ENCODE data around the gene NKAP.
"Not testable (repeated sequence)": the region's sequence is repeated elsewhere in the genome, so short reads cannot be mapped to it uniquely, and the experiment has no call there.

Gene NKAP

GRCh38 chrX:119960625-119961024 lies 17.1 kb upstream of the NKAP start:
- Mint-ChIP-seq H3K9me3 (no peaks in the 10 kb centered on the region), H3K4me1 (ENCODE audit: low read depth) (peaks cover 12% of the 10 kb centered on the region), H3K27me3 (ENCODE audit: low read depth) (peaks cover 41% of the 10 kb centered on the region), H3K27ac (no peak overlapping the region), H3K4me3 (no peak overlapping the region), H3K36me3 (ENCODE audit: low read depth) (peaks cover 2% of the 10 kb centered on the region)
- no peak for DNase-seq (ENCODE audit: low spot score)

GRCh38 chrX:119955807-119956570 lies 12.4 kb upstream of the NKAP start:
- peaks cover 58% of the 10 kb centered on the region for H3K27me3 Mint-ChIP-seq (ENCODE audit: low read depth)
- H3K4me3 Mint-ChIP-seq = peak overlapping the region; percentile 62
- peaks cover 15% of the 10 kb centered on the region for H3K4me1 Mint-ChIP-seq (ENCODE audit: low read depth)
- H3K36me3 Mint-ChIP-seq (ENCODE audit: low read depth); H3K9me3 Mint-ChIP-seq: not testable (repeated sequence)
- H3K27ac Mint-ChIP-seq = peak overlapping the region; percentile 62
- peak; percentile 30 for DNase-seq (ENCODE audit: low spot score)

GRCh38 chrX:119954374-119954773 lies 10.8 kb upstream of the NKAP start:
- Mint-ChIP-seq H3K4me3 (no peak overlapping the region), H3K27ac (no peak overlapping the region), H3K4me1 (ENCODE audit: low read depth) (peaks cover 15% of the 10 kb centered on the region), H3K36me3 (ENCODE audit: low read depth) (peaks cover 2% of the 10 kb centered on the region), H3K9me3 (no peaks in the 10 kb centered on the region), H3K27me3 (ENCODE audit: low read depth) (peaks cover 43% of the 10 kb centered on the region)
- no peak for DNase-seq (ENCODE audit: low spot score)

- Mint-ChIP-seq H3K4me1 (ENCODE audit: low read depth) (peaks cover 8% of the 10 kb centered on the region), H3K36me3 (ENCODE audit: low read depth) (no peaks in the 10 kb centered on the region), H3K27me3 (ENCODE audit: low read depth) (peaks cover 11% of the 10 kb centered on the region), H3K9me3 (no peaks in the 10 kb centered on the region), H3K27ac (no peak overlapping the region), H3K4me3 (no peak overlapping the region)
- DNase-seq (ENCODE audit: low spot score) = no peak
Observed at GRCh38 chrX:119948381-119948780, 4.8 kb upstream of the NKAP start.

GRCh38 chrX:119945481-119945880 lies 1.9 kb upstream of the NKAP start:
- no peak overlapping the region for H3K4me3 Mint-ChIP-seq
- peaks cover 6% of the 10 kb centered on the region for H3K27me3 Mint-ChIP-seq (ENCODE audit: low read depth)
- H3K4me1 Mint-ChIP-seq (ENCODE audit: low read depth) = peaks cover 17% of the 10 kb centered on the region
- H3K36me3 Mint-ChIP-seq (ENCODE audit: low read depth) = no peaks in the 10 kb centered on the region
- H3K27ac Mint-ChIP-seq = no peak overlapping the region
- no peak for DNase-seq (ENCODE audit: low spot score)
- H3K9me3 Mint-ChIP-seq = no peaks in the 10 kb centered on the region

- Mint-ChIP-seq H3K4me1 (ENCODE audit: low read depth) (peaks cover 14% of the 10 kb centered on the region), H3K9me3 (no peaks in the 10 kb centered on the region), H3K4me3 (peak overlapping the region; percentile 96), H3K36me3 (ENCODE audit: low read depth) (peaks cover under 1% of the 10 kb centered on the region), H3K27ac (peak overlapping the region; percentile 98), H3K27me3 (ENCODE audit: low read depth) (no peaks in the 10 kb centered on the region)
- no peak for DNase-seq (ENCODE audit: low spot score)
Observed at GRCh38 chrX:119942831-119943184, 743 bp downstream of the NKAP start.

GRCh38 chrX:119942173-119942819 lies 1.3 kb downstream of the NKAP start:
- H3K4me1 Mint-ChIP-seq (ENCODE audit: low read depth) = peaks cover 14% of the 10 kb centered on the region
- peaks cover 2% of the 10 kb centered on the region for H3K36me3 Mint-ChIP-seq (ENCODE audit: low read depth)
- H3K9me3 Mint-ChIP-seq = no peaks in the 10 kb centered on the region
- peak overlapping the region; percentile 96 for H3K4me3 Mint-ChIP-seq
- DNase-seq (ENCODE audit: low spot score) = no peak
- H3K27me3 Mint-ChIP-seq (ENCODE audit: low read depth) = no peaks in the 10 kb centered on the region
- H3K27ac Mint-ChIP-seq = peak overlapping the region; percentile 98

GRCh38 chrX:119941336-119941735 lies 2.2 kb downstream of the NKAP start:
- no peak overlapping the region for H3K27ac Mint-ChIP-seq
- no peaks in the 10 kb centered on the region for H3K27me3 Mint-ChIP-seq (ENCODE audit: low read depth)
- peaks cover 2% of the 10 kb centered on the region for H3K36me3 Mint-ChIP-seq (ENCODE audit: low read depth)
- H3K4me1 Mint-ChIP-seq (ENCODE audit: low read depth) = peaks cover 14% of the 10 kb centered on the region
- H3K4me3 Mint-ChIP-seq = peak overlapping the region; percentile 96
- no peak for DNase-seq (ENCODE audit: low spot score)
- no peaks in the 10 kb centered on the region for H3K9me3 Mint-ChIP-seq

GRCh38 chrX:119935215-119935874 lies 8.2 kb downstream of the NKAP start:
- Mint-ChIP-seq H3K27me3 (ENCODE audit: low read depth) (no peaks in the 10 kb centered on the region), H3K9me3 (no peaks in the 10 kb centered on the region), H3K4me1 (ENCODE audit: low read depth) (no peaks in the 10 kb centered on the region), H3K36me3 (ENCODE audit: low read depth) (peaks cover 22% of the 10 kb centered on the region), H3K27ac (no peak overlapping the region), H3K4me3 (no peak overlapping the region)
- no peak for DNase-seq (ENCODE audit: low spot score)

GRCh38 chrX:119922391-119922790 lies 21.2 kb downstream of the NKAP start:
- DNase-seq (ENCODE audit: low spot score); H3K4me1 Mint-ChIP-seq (ENCODE audit: low read depth); H3K4me3 Mint-ChIP-seq; H3K27ac Mint-ChIP-seq; H3K9me3 Mint-ChIP-seq; H3K36me3 Mint-ChIP-seq (ENCODE audit: low read depth); H3K27me3 Mint-ChIP-seq (ENCODE audit: low read depth): not testable (repeated sequence)

- Mint-ChIP-seq H3K4me1 (ENCODE audit: low read depth) (no peaks in the 10 kb centered on the region), H3K4me3 (no peak overlapping the region), H3K9me3 (no peaks in the 10 kb centered on the region), H3K27me3 (ENCODE audit: low read depth) (no peaks in the 10 kb centered on the region), H3K36me3 (ENCODE audit: low read depth) (peaks cover 1% of the 10 kb centered on the region), H3K27ac (no peak overlapping the region)
- no peak for DNase-seq (ENCODE audit: low spot score)
Observed at GRCh38 chrX:119919835-119920585, 23.5 kb downstream of the NKAP start.

GRCh38 chrX:119917877-119918276 lies 25.7 kb downstream of the NKAP start:
- no peaks in the 10 kb centered on the region for H3K27me3 Mint-ChIP-seq (ENCODE audit: low read depth)
- no peak overlapping the region for H3K27ac Mint-ChIP-seq
- no peak for DNase-seq (ENCODE audit: low spot score)
- H3K4me3 Mint-ChIP-seq = no peak overlapping the region
- H3K4me1 Mint-ChIP-seq (ENCODE audit: low read depth) = no peaks in the 10 kb centered on the region
- no peaks in the 10 kb centered on the region for H3K9me3 Mint-ChIP-seq
- no peaks in the 10 kb centered on the region for H3K36me3 Mint-ChIP-seq (ENCODE audit: low read depth)

GRCh38 chrX:119916310-119916709 lies 27.2 kb downstream of the NKAP start:
- Mint-ChIP-seq H3K9me3 (no peaks in the 10 kb centered on the region), H3K4me3 (no peak overlapping the region), H3K36me3 (ENCODE audit: low read depth) (no peaks in the 10 kb centered on the region), H3K27me3 (ENCODE audit: low read depth) (peaks cover 2% of the 10 kb centered on the region), H3K27ac (no peak overlapping the region), H3K4me1 (ENCODE audit: low read depth) (no peaks in the 10 kb centered on the region)
- no peak for DNase-seq (ENCODE audit: low spot score)

GRCh38 chrX:119900976-119901375 lies 42.6 kb downstream of the NKAP start:
- no peaks in the 10 kb centered on the region for H3K36me3 Mint-ChIP-seq (ENCODE audit: low read depth)
- no peak overlapping the region for H3K27ac Mint-ChIP-seq
- no peaks in the 10 kb centered on the region for H3K9me3 Mint-ChIP-seq
- H3K4me3 Mint-ChIP-seq = no peak overlapping the region
- no peak for DNase-seq (ENCODE audit: low spot score)
- H3K27me3 Mint-ChIP-seq (ENCODE audit: low read depth) = no peaks in the 10 kb centered on the region
- H3K4me1 Mint-ChIP-seq (ENCODE audit: low read depth) = peaks cover 4% of the 10 kb centered on the region

All from T-helper 2 cell treated with Interferon-gamma antibody and Interleukin-4, amounts not matched to agents 5 μg/mL and 100 μg/mL, for 36 hours (primary cell).